WTC11 (cell line): ENCODE measurements around the gene SOAT1.

Source experiments
- CTCF ChIP-seq: fragments of 200-600 bp; IDR thresholded peaks from 2 replicates; pipeline ENCODE4 v1.8.0; 2022; ENCODE audit warnings: antibody characterized with exemption
- JUN ChIP-seq: sonication (generic); formaldehyde crosslinking; IDR thresholded peaks from 2 replicates; pipeline ENCODE4 v1.8.0; 2023; ENCODE audit warnings: mild to moderate bottlenecking, missing genetic modification reagents
- SP1 ChIP-seq: sonication (generic); formaldehyde crosslinking; conservative IDR thresholded peaks from 2 replicates; pipeline ENCODE4 v1.8.1; 2022; ENCODE audit warnings: missing genetic modification reagents

- TF ChIP-seq CTCF = no peak
- TF ChIP-seq SP1 (CRISPR knock-in tag) = no peak
- TF ChIP-seq JUN = no peak
Observed at GRCh38 chr1:179298952-179299351, 5.4 kb downstream of the SOAT1 start.
